H9 (cell line): Measurements from ENCODE around the gene SMS. TPM values are rescaled to one million over a fixed set of nuclear protein-coding genes. Genes with fewer than 3 reads are reported as not detected.

Source experiments
- DNase-seq: peaks from one replicate; pipeline ENCODE4 v3.0.0-alpha.2; 2017
- H2AFZ ChIP-seq: one replicate; pipeline ENCODE4 v1.6.1; 2013; ENCODE audit warnings: mild to moderate bottlenecking, low read length, control low read depth, moderate library complexity
- H2AK5ac ChIP-seq: 2 replicates; pipeline ENCODE4 v1.6.1; 2013; ENCODE audit warnings: low read length, control low read depth, mixed read lengths; ENCODE audit not compliant: insufficient read length
- H2BK120ac ChIP-seq: one replicate; pipeline ENCODE4 v1.6.1; 2013; ENCODE audit warnings: low read depth, mild to moderate bottlenecking, low read length, control low read depth, inconsistent platforms; ENCODE audit not compliant: poor library complexity, severe bottlenecking
- H2BK12ac ChIP-seq: 2 replicates; pipeline ENCODE4 v1.6.1; 2013; ENCODE audit warnings: low read length, control low read depth, mixed read lengths, low read depth; ENCODE audit not compliant: insufficient read length
- H2BK15ac ChIP-seq: 2 replicates; pipeline ENCODE4 v1.6.1; 2013; ENCODE audit warnings: low read depth, low read length, control low read depth
- H2BK20ac ChIP-seq: one replicate; pipeline ENCODE4 v1.6.1; 2013; ENCODE audit warnings: low read depth, mild to moderate bottlenecking, low read length, control low read depth, inconsistent platforms; ENCODE audit not compliant: poor library complexity, severe bottlenecking
- H2BK5ac ChIP-seq: 2 replicates; pipeline ENCODE4 v1.6.1; 2013; ENCODE audit warnings: low read length, control low read depth, mixed read lengths; ENCODE audit not compliant: insufficient read length
- H3K14ac ChIP-seq: 2 replicates; pipeline ENCODE4 v1.6.1; 2013; ENCODE audit warnings: low read length, control low read depth; ENCODE audit not compliant: insufficient read depth
- H3K18ac ChIP-seq: 2 replicates; pipeline ENCODE4 v1.6.1; 2013; ENCODE audit warnings: low read depth, mild to moderate bottlenecking, mixed read lengths, low read length, control low read depth; ENCODE audit not compliant: insufficient read length
- H3K23ac ChIP-seq: 2 replicates; pipeline ENCODE4 v1.6.1; 2013; ENCODE audit warnings: low read length, control low read depth, mixed read lengths, low read depth; ENCODE audit not compliant: insufficient read length
- H3K23me2 ChIP-seq: 2 replicates; pipeline ENCODE4 v1.6.1; 2013; ENCODE audit warnings: low read depth, mild to moderate bottlenecking, mixed read lengths, low read length, control low read depth; ENCODE audit not compliant: insufficient read length, poor library complexity, severe bottlenecking
- H3K27ac ChIP-seq: 2 replicates; pipeline ENCODE4 v1.5.1; 2013; ENCODE audit warnings: low read length, control low read depth, mixed read lengths, low read depth; ENCODE audit not compliant: insufficient read length
- H3K27me3 ChIP-seq: 2 replicates; pipeline ENCODE4 v1.6.1; 2013; ENCODE audit warnings: low read length, control low read depth, inconsistent platforms; ENCODE audit not compliant: insufficient read depth
- H3K4ac ChIP-seq: 2 replicates; pipeline ENCODE4 v1.6.1; 2013; ENCODE audit warnings: low read depth, mild to moderate bottlenecking, control low read depth, inconsistent platforms, low read length, moderate library complexity
- H3K4me1 ChIP-seq: 2 replicates; pipeline ENCODE4 v1.6.1; 2013; ENCODE audit warnings: low read length, control low read depth, inconsistent platforms; ENCODE audit not compliant: insufficient read depth
- H3K4me2 ChIP-seq: 2 replicates; pipeline ENCODE4 v1.6.1; 2013; ENCODE audit warnings: low read length, control low read depth, mixed read lengths; ENCODE audit not compliant: insufficient read length, insufficient read depth
- H3K56ac ChIP-seq: 2 replicates; pipeline ENCODE4 v1.6.1; 2013; ENCODE audit warnings: low read depth, mild to moderate bottlenecking, mixed read lengths, low read length, control low read depth; ENCODE audit not compliant: insufficient read length
- H3K79me1 ChIP-seq: 2 replicates; pipeline ENCODE4 v1.6.1; 2013; ENCODE audit warnings: low read depth, mild to moderate bottlenecking, moderate library complexity, low read length, control low read depth, inconsistent platforms; ENCODE audit not compliant: insufficient read depth, poor library complexity, severe bottlenecking
- H3K79me2 ChIP-seq: 2 replicates; pipeline ENCODE4 v1.6.1; 2013; ENCODE audit warnings: low read length, control low read depth, inconsistent platforms; ENCODE audit not compliant: insufficient read depth
- H3K9ac ChIP-seq: 2 replicates; pipeline ENCODE4 v1.6.1; 2013; ENCODE audit warnings: low read length, control low read depth, mixed read lengths; ENCODE audit not compliant: insufficient read length; ENCODE audit errors: extremely low read depth
- H3K9me3 ChIP-seq: one replicate; pipeline ENCODE4 v1.6.1; 2013; ENCODE audit warnings: low read depth, low read length, inconsistent platforms; ENCODE audit not compliant: control insufficient read depth
- H3T11ph ChIP-seq: one replicate; pipeline ENCODE4 v1.6.1; 2013; ENCODE audit warnings: mild to moderate bottlenecking, low read length, control low read depth, inconsistent platforms
- H4K20me1 ChIP-seq: one replicate; pipeline ENCODE4 v1.6.1; 2013; ENCODE audit not compliant: control insufficient read depth, insufficient read length, insufficient read depth
- H4K5ac ChIP-seq: 2 replicates; pipeline ENCODE4 v1.6.1; 2013; ENCODE audit warnings: low read depth, mild to moderate bottlenecking, mixed read lengths, low read length, control low read depth; ENCODE audit not compliant: insufficient read length
- H4K8ac ChIP-seq: replicated peaks from 2 replicates; pipeline ENCODE4 v1.6.1; 2013; ENCODE audit warnings: low read length, control low read depth, mixed read lengths, low read depth; ENCODE audit not compliant: insufficient read length
- H4K91ac ChIP-seq: 2 replicates; pipeline ENCODE4 v1.6.1; 2013; ENCODE audit warnings: low read depth, mild to moderate bottlenecking, moderate library complexity, mixed read lengths, low read length, control low read depth; ENCODE audit not compliant: insufficient read length
- H3K27ac Mint-ChIP-seq, 3 experiments: 2 replicates in 2 of 3; 3 replicates in 1 of 3; pipeline ENCODE4 v1.8.0; 2020 to 2021; ENCODE audit warnings: mixed read lengths in 3 of 3, mild to moderate bottlenecking in 1 of 3, moderate library complexity in 1 of 3
- H3K27me3 Mint-ChIP-seq: 2 replicates; pipeline ENCODE4 v1.8.0; 2021; ENCODE audit warnings: low read depth, mild to moderate bottlenecking, moderate library complexity, mixed read lengths
- H3K36me3 Mint-ChIP-seq, 3 experiments: 2 replicates in 2 of 3; 3 replicates in 1 of 3; pipeline ENCODE4 v1.8.0; 2020 to 2021; ENCODE audit warnings: low read depth in 3 of 3, mixed read lengths in 3 of 3; ENCODE audit not compliant: insufficient read depth in 1 of 3
- H3K4me1 Mint-ChIP-seq, 2 experiments: 2 replicates each; pipeline ENCODE4 v1.8.0; 2020; ENCODE audit warnings: mixed read lengths in 2 of 2
- H3K4me3 Mint-ChIP-seq, 2 experiments: 2 replicates in 1 of 2; 3 replicates in 1 of 2; pipeline ENCODE4 v1.8.0; 2020 to 2021; ENCODE audit warnings: mild to moderate bottlenecking in 2 of 2, mixed read lengths in 2 of 2, moderate library complexity in 1 of 2
- H3K9me3 Mint-ChIP-seq, 2 experiments: 2 replicates in 1 of 2; 3 replicates in 1 of 2; pipeline ENCODE4 v1.8.0; 2020; ENCODE audit warnings: mild to moderate bottlenecking in 2 of 2, mixed read lengths in 2 of 2, moderate library complexity in 1 of 2
- CTCF ChIP-seq: fragments of 200-600 bp; sonication (generic); conservative IDR thresholded peaks from 3 replicates; pipeline ENCODE4 v1.8.0; 2021; ENCODE audit warnings: antibody characterized with exemption, mild to moderate bottlenecking
- WGBS: extraction: QIAGEN DNeasy Blood & Tissue Kit; methylation state at CpG from one replicate; pipeline ENCODE4 v1.1.7; 2013; ENCODE audit warnings: missing lambda C conversion rate, low lambda C conversion rate, mixed read lengths; ENCODE audit not compliant: insufficient read length; ENCODE audit errors: extremely low coverage; 5-methylcytosine and 5-hydroxymethylcytosine counted together
- total RNA-seq: library from RNA; stranded (reverse); gene quantifications from 2 replicates; pipeline ENCODE4 v1.2.1, GENCODE V29; 2021

Gene SMS
- total RNA-seq, 1 experiment from 2014 or later: 415 TPM

GRCh38 chrX:21911481-21911880, 29.0 kb upstream of the SMS start:
- Histone ChIP-seq H2BK12ac (no peak overlapping the region), H4K20me1 (no peaks in the 10 kb centered on the region), H3K14ac (no peak overlapping the region), H2BK5ac (no peak overlapping the region), H3K27me3 (no peaks in the 10 kb centered on the region), H3T11ph (no peak overlapping the region), H3K79me2 (no peaks in the 10 kb centered on the region), H3K23ac (no peak overlapping the region), H3K4ac (no peak overlapping the region), H4K8ac (no peak overlapping the region), H3K56ac (no peak overlapping the region), H3K9ac (no peak overlapping the region), H3K27ac (no peak overlapping the region), H2AK5ac (no peak overlapping the region), H4K91ac (no peak overlapping the region), H3K9me3 (peaks cover 7% of the 10 kb centered on the region), H3K23me2 (no peaks in the 10 kb centered on the region), H3K4me1 (no peaks in the 10 kb centered on the region), H3K18ac (no peak overlapping the region), H2BK15ac (no peak overlapping the region), H2BK120ac (no peak overlapping the region), H4K5ac (no peak overlapping the region), H3K4me2 (no peak overlapping the region), H3K79me1 (no peaks in the 10 kb centered on the region), H2BK20ac (no peak overlapping the region), H2AFZ (no peak overlapping the region)
- peaks cover 0 to 22% of the 10 kb centered on the region in 2 experiments; a peak in 4 of 5 replicates for H3K9me3 Mint-ChIP-seq
- peaks cover 4 to 10% of the 10 kb centered on the region in 2 experiments for H3K4me1 Mint-ChIP-seq
- no peak overlapping the region for H3K27ac Mint-ChIP-seq
- no peaks in the 10 kb centered on the region for H3K27me3 Mint-ChIP-seq
- H3K36me3 Mint-ChIP-seq: no peaks in the 10 kb centered on the region
- no CpG with 5 or more reads among the region's 4 CpGs for WGBS
- no peak for DNase-seq
- H3K4me3 Mint-ChIP-seq: no peak overlapping the region
- TF ChIP-seq CTCF: no peak
